GM12878 (cell line): ENCODE data around the gene PAQR8.

ENCODE experiments used
- ATF2 ChIP-seq: IDR thresholded peaks from 2 replicates; pipeline ENCODE4 v1.6.1; 2012; ENCODE audit warnings: low read length, inconsistent platforms
- POLR2AphosphoS5 ChIP-seq: IDR thresholded peaks from 2 replicates; pipeline ENCODE4 v1.6.1; 2011; ENCODE audit warnings: mild to moderate bottlenecking, low read length, inconsistent platforms
- RCOR1 ChIP-seq: conservative IDR thresholded peaks from 2 replicates; pipeline ENCODE4 v1.6.1; 2012; ENCODE audit warnings: low read depth, low read length, improper control_type of control experiment
- SREBF2 ChIP-seq: IDR thresholded peaks from 2 replicates; pipeline ENCODE4 v1.6.1; 2012; ENCODE audit warnings: mild to moderate bottlenecking, low read length
- YY1 ChIP-seq: IDR thresholded peaks from 2 replicates; pipeline ENCODE4 v1.6.1; 2011; ENCODE audit warnings: low read depth, mild to moderate bottlenecking, low read length
- TF ChIP-seq, protein P1 (sequence below): IDR thresholded peaks from 2 replicates; pipeline ENCODE4 v1.6.1; 2011; ENCODE audit warnings: borderline replicate concordance, low read depth, mild to moderate bottlenecking, moderate library complexity, low read length; ENCODE audit not compliant: insufficient read depth, poor library complexity, severe bottlenecking

- TF ChIP-seq SREBF2, result no peak
- TF ChIP-seq, protein P1, sequence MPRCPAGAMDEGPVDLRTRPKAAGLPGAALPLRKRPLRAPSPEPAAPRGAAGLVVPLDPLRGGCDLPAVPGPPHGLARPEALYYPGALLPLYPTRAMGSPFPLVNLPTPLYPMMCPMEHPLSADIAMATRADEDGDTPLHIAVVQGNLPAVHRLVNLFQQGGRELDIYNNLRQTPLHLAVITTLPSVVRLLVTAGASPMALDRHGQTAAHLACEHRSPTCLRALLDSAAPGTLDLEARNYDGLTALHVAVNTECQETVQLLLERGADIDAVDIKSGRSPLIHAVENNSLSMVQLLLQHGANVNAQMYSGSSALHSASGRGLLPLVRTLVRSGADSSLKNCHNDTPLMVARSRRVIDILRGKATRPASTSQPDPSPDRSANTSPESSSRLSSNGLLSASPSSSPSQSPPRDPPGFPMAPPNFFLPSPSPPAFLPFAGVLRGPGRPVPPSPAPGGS, result no peak
- TF ChIP-seq RCOR1, result no peak
- TF ChIP-seq POLR2AphosphoS5, result no peak
- TF ChIP-seq ATF2, result no peak
- TF ChIP-seq YY1, result no peak
Measured at GRCh38 chr6:52395969-52396368, 34.0 kb downstream of the PAQR8 start.
